ENCODE results near the gene SLC32A1. TPM values are rescaled to one million over a fixed set of nuclear protein-coding genes. Genes with fewer than 3 reads are reported as not detected.

Gene SLC32A1
- total and polyA plus RNA-seq, 2 donors from 2014 or later = not detected

GRCh38 chr20:38776363-38776762 lies 52.1 kb downstream of the SLC32A1 start:
- Histone ChIP-seq H3K27me3 (ENCODE audit: control insufficient read depth, insufficient read depth, low read length) (no peaks in the 10 kb centered on the region), H3K9me3 (ENCODE audit: control insufficient read depth in 2 of 3, insufficient read depth in 1 of 3, low read length in 3 of 3) (no peaks in the 10 kb centered on the region), H3K27ac (ENCODE audit: low read depth in 2 of 2, low read length in 2 of 2) (no peak overlapping the region), H3K4me3 (ENCODE audit: low read length in 3 of 3) (no peak overlapping the region), H3K36me3 (ENCODE audit: control insufficient read depth in 2 of 3, insufficient read depth in 3 of 3, low read length in 3 of 3) (peaks cover 4 to 10% (median 7%) of the 10 kb centered on the region in 3 donors), H3K4me1 (ENCODE audit: control insufficient read depth in 2 of 3, insufficient read depth in 2 of 3, low read depth in 1 of 3, low read length in 3 of 3) (no peaks in the 10 kb centered on the region), H3K9ac (ENCODE audit: low read length in 3 of 3) (no peak overlapping the region)
- TF ChIP-seq CTCF (IDR thresholded peaks at IDR 0.05; ENCODE audit: borderline replicate concordance, extremely low read depth, insufficient read depth) = no peak
- DNase-seq (no peak), FAIRE-seq (no peak)
- intact Hi-C loops (cut with DNase I) = no loop called here

Other genes starting within 250 kb of the SLC32A1 start
- gene ADIG, start 143.3 kb upstream of the SLC32A1 start, total RNA-seq = not detected
- gene ADIG, start 143.3 kb upstream of the SLC32A1 start, polyA plus RNA-seq (ENCODE audit: insufficient read depth, low read depth, low replicate concordance) = 0.58 TPM
- 20.2 TPM for gene ARHGAP40, start 122.7 kb upstream of the SLC32A1 start, total RNA-seq
- 1.3 TPM for gene ARHGAP40, start 122.7 kb upstream of the SLC32A1 start, polyA plus RNA-seq (ENCODE audit: insufficient read depth, low read depth, low replicate concordance)
- gene ACTR5, start 24.0 kb downstream of the SLC32A1 start, total RNA-seq = 8.4 TPM
- 5.8 TPM for gene ACTR5, start 24.0 kb downstream of the SLC32A1 start, polyA plus RNA-seq (ENCODE audit: insufficient read depth, low read depth, low replicate concordance)
- 29.4 TPM for gene PPP1R16B, start 81.2 kb downstream of the SLC32A1 start, total RNA-seq
- 11.5 TPM for gene PPP1R16B, start 81.2 kb downstream of the SLC32A1 start, polyA plus RNA-seq (ENCODE audit: insufficient read depth, low read depth, low replicate concordance)
- gene FAM83D, start 201.9 kb downstream of the SLC32A1 start, total RNA-seq = 0.79 TPM
- gene FAM83D, start 201.9 kb downstream of the SLC32A1 start, polyA plus RNA-seq (ENCODE audit: insufficient read depth, low read depth, low replicate concordance) = 1.2 TPM
- gene DHX35, start 237.9 kb downstream of the SLC32A1 start, total RNA-seq = 11.0 TPM
- gene DHX35, start 237.9 kb downstream of the SLC32A1 start, polyA plus RNA-seq (ENCODE audit: insufficient read depth, low read depth, low replicate concordance) = 6.9 TPM